ENCODE results near the gene CELA1. TPM values are rescaled to one million over a fixed set of nuclear protein-coding genes. Genes with fewer than 3 reads are reported as not detected.

CELA1 gene
- total RNA-seq, 1 experiment from 2014 or later = not detected

DNA sequence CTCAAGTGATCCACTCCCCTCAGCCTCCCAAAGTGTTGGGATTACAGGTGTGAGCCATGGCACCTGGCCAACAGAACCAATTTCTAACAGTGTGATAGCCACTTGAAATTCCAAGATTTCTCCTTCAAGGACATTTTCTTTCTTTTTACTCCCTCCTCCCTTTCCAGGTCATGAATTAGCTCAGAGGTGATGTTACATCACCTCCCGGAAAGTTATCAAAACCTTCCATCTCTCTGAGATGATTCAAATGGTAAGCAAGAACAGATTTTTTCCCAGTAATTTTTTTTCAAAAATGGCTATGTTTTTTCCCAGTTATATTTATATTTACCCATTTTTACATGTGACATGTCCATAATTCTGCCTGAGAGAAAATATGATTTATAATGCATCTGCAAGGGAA lies 60.6 kb downstream of the CELA1 start:
- H3K9me2 ChIP-seq (ENCODE audit: insufficient read depth) = no peaks in the 10 kb centered on the region
- no peak overlapping the region for H3K4me2 ChIP-seq (ENCODE audit: low read length)
- POLR2A ChIA-PET = no interaction called here
- H3K9me3 ChIP-seq (ENCODE audit: control insufficient read depth in 1 of 2, insufficient read depth in 1 of 2, low read depth in 1 of 2, low read length in 2 of 2) = no peaks in the 10 kb centered on the region
- H3K4me3 ChIP-seq (replicated peaks in 1 of 2; ENCODE audit: low read depth in 1 of 2, low read length in 2 of 2) = no peak overlapping the region
- H3K36me3 ChIP-seq (ENCODE audit: control insufficient read depth in 1 of 2, insufficient read depth in 2 of 2, low read length in 2 of 2) = no peaks in the 10 kb centered on the region
- H3K9ac ChIP-seq (ENCODE audit: low read length) = no peak overlapping the region
- ATAC-seq = no peak
- intact Hi-C loops (cut with micrococcal nuclease) = no loop called here
- no peak for DNase-seq (ENCODE audit: low read depth, low spot score)
- H3K79me2 ChIP-seq (ENCODE audit: insufficient read depth, low read length) = no peaks in the 10 kb centered on the region
- H4K20me1 ChIP-seq (ENCODE audit: insufficient read depth) = no peaks in the 10 kb centered on the region
- no peaks in the 10 kb centered on the region for H3K27me3 ChIP-seq (ENCODE audit: insufficient read depth, low read length)
- CTCF ChIA-PET = no interaction called here
- peaks cover 0 to 6% of the 10 kb centered on the region in 2 experiments; a peak in 1 of 4 replicates for H3K4me1 ChIP-seq (ENCODE audit: control insufficient read depth in 1 of 2, insufficient read depth in 2 of 2, low read length in 2 of 2)
- RAD21 ChIA-PET (ENCODE audit: low non-redundant PET in 1 of 2, low total read pairs in 2 of 2, uncharacterized antibody in 2 of 2, unreplicated experiment in 2 of 2) = no interaction called here
- no TSS peak for BruUV-seq (replicated peaks)
- TF ChIP-seq ELF1 (IDR thresholded peaks at IDR 0.05; ENCODE audit: borderline replicate concordance, low read depth) = no peak
- no peak for TF ChIP-seq RAD21 (IDR thresholded peaks at IDR 0.05; ENCODE audit: low read depth)
- TF ChIP-seq POLR2A (IDR thresholded peaks at IDR 0.05; ENCODE audit: borderline replicate concordance, extremely low read depth, insufficient read depth, insufficient read length) = no peak
- TF ChIP-seq SP1 (IDR thresholded peaks at IDR 0.05; ENCODE audit: low read depth) = no peak
- TF ChIP-seq, protein P1, sequence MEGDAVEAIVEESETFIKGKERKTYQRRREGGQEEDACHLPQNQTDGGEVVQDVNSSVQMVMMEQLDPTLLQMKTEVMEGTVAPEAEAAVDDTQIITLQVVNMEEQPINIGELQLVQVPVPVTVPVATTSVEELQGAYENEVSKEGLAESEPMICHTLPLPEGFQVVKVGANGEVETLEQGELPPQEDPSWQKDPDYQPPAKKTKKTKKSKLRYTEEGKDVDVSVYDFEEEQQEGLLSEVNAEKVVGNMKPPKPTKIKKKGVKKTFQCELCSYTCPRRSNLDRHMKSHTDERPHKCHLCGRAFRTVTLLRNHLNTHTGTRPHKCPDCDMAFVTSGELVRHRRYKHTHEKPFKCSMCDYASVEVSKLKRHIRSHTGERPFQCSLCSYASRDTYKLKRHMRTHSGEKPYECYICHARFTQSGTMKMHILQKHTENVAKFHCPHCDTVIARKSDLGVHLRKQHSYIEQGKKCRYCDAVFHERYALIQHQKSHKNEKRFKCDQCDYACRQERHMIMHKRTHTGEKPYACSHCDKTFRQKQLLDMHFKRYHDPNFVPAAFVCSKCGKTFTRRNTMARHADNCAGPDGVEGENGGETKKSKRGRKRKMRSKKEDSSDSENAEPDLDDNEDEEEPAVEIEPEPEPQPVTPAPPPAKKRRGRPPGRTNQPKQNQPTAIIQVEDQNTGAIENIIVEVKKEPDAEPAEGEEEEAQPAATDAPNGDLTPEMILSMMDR (IDR thresholded peaks at IDR 0.05 in 2 of 3, conservative IDR thresholded peaks at IDR 0.05 in 1 of 3; ENCODE audit: borderline replicate concordance in 1 of 3, insufficient read depth in 1 of 3, low read depth in 2 of 3, low read length in 2 of 3) = no peak
- no peak for TF ChIP-seq EGR1 (IDR thresholded peaks at IDR 0.05; ENCODE audit: low read depth)
- no peak for TF ChIP-seq CBX3 (IDR thresholded peaks at IDR 0.05; ENCODE audit: low read depth)
- no peak for TF ChIP-seq EZH2 (IDR thresholded peaks at IDR 0.05)
- TF ChIP-seq SRF (IDR thresholded peaks at IDR 0.05; ENCODE audit: low read depth) = no peak
- no peak for TF ChIP-seq FOSL1 (IDR thresholded peaks at IDR 0.05; ENCODE audit: low read depth)
- TF ChIP-seq, protein P2, sequence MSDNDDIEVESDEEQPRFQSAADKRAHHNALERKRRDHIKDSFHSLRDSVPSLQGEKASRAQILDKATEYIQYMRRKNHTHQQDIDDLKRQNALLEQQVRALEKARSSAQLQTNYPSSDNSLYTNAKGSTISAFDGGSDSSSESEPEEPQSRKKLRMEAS (IDR thresholded peaks at IDR 0.05) = no peak
- H3K27ac ChIP-seq (ENCODE audit: low read depth, low read length) = no peak overlapping the region
- H2AFZ ChIP-seq (ENCODE audit: low read depth, low read length, poor library complexity, severe bottlenecking) = no peak overlapping the region
